Testis (tissue), 3 donors: ENCODE measurements around the gene UPK3A. TPM values are rescaled to one million over a fixed set of nuclear protein-coding genes. Genes with fewer than 3 reads are reported as not detected.

Experiments
- DNase-seq: peaks from one replicate; pipeline ENCODE4 v3.0.0-alpha.2; 2019
- H3K27ac ChIP-seq, 2 donors: fragments of 200-600 bp; sonication (generic); one replicate each; pipeline ENCODE4 v1.5.1; 2019
- H3K27me3 ChIP-seq: fragments of 200-600 bp; sonication (generic); one replicate; pipeline ENCODE4 v1.5.1; 2019
- H3K36me3 ChIP-seq: fragments of 200-600 bp; sonication (generic); one replicate; pipeline ENCODE4 v1.5.1; 2017; ENCODE audit warnings: low read depth; ENCODE audit errors: missing control alignments
- H3K4me1 ChIP-seq: fragments of 200-600 bp; sonication (generic); one replicate; pipeline ENCODE4 v1.5.1; 2019
- H3K4me3 ChIP-seq, 2 donors: fragments of 200-600 bp; sonication (generic); one replicate each; pipeline ENCODE4 v1.5.1; 2017 to 2019
- H3K9me3 ChIP-seq: fragments of 200-600 bp; sonication (generic); one replicate; pipeline ENCODE4 v1.5.1; 2017
- CTCF ChIP-seq, 3 experiments: fragments of 450-650 bp in 2 of 3; fragments of 200-600 bp in 1 of 3; sonication (generic) in 1 of 3; IDR thresholded peaks; one replicate each; pipeline ENCODE4 v1.5.1; 2016 to 2019; ENCODE audit warnings: antibody characterized with exemption in 3 of 3, mild to moderate bottlenecking in 2 of 3, moderate library complexity in 1 of 3
- POLR2A ChIP-seq: fragments of 450-650 bp; IDR thresholded peaks from one replicate; pipeline ENCODE4 v1.6.1; 2017; ENCODE audit warnings: antibody characterized with exemption, mild to moderate bottlenecking, moderate library complexity
- WGBS, 2 donors: methylation state at CpG; one replicate each; pipeline ENCODE4 v1.1.5; 2018; 5-methylcytosine and 5-hydroxymethylcytosine counted together
- intact Hi-C: fragments of 100-400 bp; cut with DNase I; formaldehyde crosslinking; loops from one replicate; pipeline ENCODE4 v1.15.1; 2023; ENCODE audit warnings: low total_unique reads
- polyA plus RNA-seq: library from polyadenylated mRNA; stranded (reverse); fragments of 350-450 nt; fragmentation: Illumina TruSeq; extraction: RNeasy Lipid Tissue Mini Kit (QIAGEN cat#74804); gene quantifications from one replicate; pipeline ENCODE4 v1.2.3, GENCODE V29; 2014; ENCODE audit warnings: low read depth, low replicate concordance; ENCODE audit not compliant: insufficient read depth
- total RNA-seq, 2 donors: library from RNA; depleted of rRNA; stranded (reverse); fragments of >200 nt; gene quantifications; one replicate each; pipeline ENCODE4 v1.2.3, GENCODE V29; 2016

Gene UPK3A
- total and polyA plus RNA-seq, 3 donors from 2014 or later = not detected

GRCh38 chr22:45268167-45268957 lies 16.4 kb upstream of the UPK3A start:
- H3K4me3 ChIP-seq = peak overlapping the region; percentile 45 to 65
- intact Hi-C loops = loop anchor here (5.0 kb wide), 1 partner anchor 169 kb away; no protein-coding TSS in a partner anchor
- H3K36me3 ChIP-seq = no peaks in the 10 kb centered on the region
- no peaks in the 10 kb centered on the region for H3K9me3 ChIP-seq
- no peak for TF ChIP-seq CTCF (IDR thresholded peaks at IDR 0.05)
- TF ChIP-seq POLR2A = no peak
- DNase-seq = peak; percentile 34
- H3K27ac ChIP-seq = peak overlapping the region in 1 of 2 donors; percentile 25
- peaks cover 18% of the 10 kb centered on the region for H3K4me1 ChIP-seq
- 1% methylated on average over 22 to 26 of the region's 47 CpGs for WGBS, 2 donors
- H3K27me3 ChIP-seq = no peaks in the 10 kb centered on the region

GRCh38 chr22:45268958-45269844 lies 15.5 kb upstream of the UPK3A start:
- Histone ChIP-seq H3K36me3 (no peaks in the 10 kb centered on the region), H3K9me3 (no peaks in the 10 kb centered on the region), H3K27me3 (no peaks in the 10 kb centered on the region), H3K4me1 (peaks cover 14% of the 10 kb centered on the region), H3K27ac (peak overlapping the region in 1 of 2 donors; percentile 25), H3K4me3 (peak overlapping the region; percentile 45 to 65)
- TF ChIP-seq POLR2A (no peak), CTCF (IDR thresholded peaks at IDR 0.05) (peak; percentile 97 to 99 (median 98))
- DNase-seq = peak; percentile 90
- intact Hi-C loops = loop anchor here (5.0 kb wide), 1 partner anchor 168 kb away; no protein-coding TSS in a partner anchor
- 1 to 3% methylated on average over 9 to 56 of the region's 60 CpGs for WGBS, 2 donors

- H3K27me3 ChIP-seq = no peaks in the 10 kb centered on the region
- H3K4me1 ChIP-seq = peaks cover 14% of the 10 kb centered on the region
- H3K9me3 ChIP-seq = no peaks in the 10 kb centered on the region
- intact Hi-C loops = loop anchor here (10.0 kb wide), 1 partner anchor 274 kb away; no protein-coding TSS in a partner anchor
- WGBS, 2 donors = 71 to 80% methylated on average over 15 to 16 of the region's 16 CpGs
- no peak overlapping the region for H3K27ac ChIP-seq
- H3K36me3 ChIP-seq = no peaks in the 10 kb centered on the region
- no peak overlapping the region for H3K4me3 ChIP-seq
- TF ChIP-seq CTCF (IDR thresholded peaks at IDR 0.05) = no peak
- DNase-seq = no peak
Observed at GRCh38 chr22:45270095-45271020, 14.4 kb upstream of the UPK3A start.

- DNase-seq = peak; percentile 65
- Histone ChIP-seq H3K36me3 (no peaks in the 10 kb centered on the region), H3K4me1 (peaks cover 14% of the 10 kb centered on the region), H3K27ac (peak overlapping the region in 1 of 2 donors; percentile 73), H3K4me3 (no peak overlapping the region), H3K27me3 (no peaks in the 10 kb centered on the region), H3K9me3 (no peaks in the 10 kb centered on the region)
- intact Hi-C loops = loop anchor here (10.0 kb wide), 1 partner anchor 273 kb away; no protein-coding TSS in a partner anchor
- TF ChIP-seq CTCF (IDR thresholded peaks at IDR 0.05) (no peak), POLR2A (no peak)
- 43 to 47% methylated on average over 13 of the region's 13 CpGs for WGBS, 2 donors
Observed at GRCh38 chr22:45271667-45272201, 13.0 kb upstream of the UPK3A start.
